Lung (tissue), 12 donors: ENCODE measurements around the gene ALOX15. TPM values are rescaled to one million over a fixed set of nuclear protein-coding genes. Genes with fewer than 3 reads are reported as not detected.
"Not testable (repeated sequence)": the region's sequence is repeated elsewhere in the genome, so short reads cannot be mapped to it uniquely, and the experiment has no call there.

ENCODE experiments used
- ATAC-seq: fragments of 200-7000 bp; cut with Tn5 transposase; one replicate; pipeline ENCODE4 v1.9.1; 2020; ENCODE audit warnings: moderate number of reproducible peaks; ENCODE audit not compliant: insufficient read depth, low FRiP score
- DNase-seq, 3 donors: peaks; one replicate each; pipeline ENCODE4 v3.0.0-alpha.2; 2013 to 2017
- H3K27ac ChIP-seq, 2 donors: one replicate each; pipeline ENCODE4 v1.5.1; 2013; ENCODE audit warnings: mild to moderate bottlenecking in 2 of 2, moderate library complexity in 2 of 2, control low read depth in 1 of 2, inconsistent platforms in 1 of 2, low read depth in 1 of 2, low read length in 1 of 2
- H3K27me3 ChIP-seq, 3 donors: one replicate each; pipeline ENCODE4 v1.5.1; 2013; ENCODE audit warnings: low read length in 2 of 3; ENCODE audit not compliant: control insufficient read depth in 3 of 3, insufficient read depth in 3 of 3
- H3K36me3 ChIP-seq, 4 donors: one replicate each; pipeline ENCODE4 v1.5.1; 2013; ENCODE audit warnings: low read length in 4 of 4, mild to moderate bottlenecking in 1 of 4, moderate library complexity in 1 of 4; ENCODE audit not compliant: control insufficient read depth in 4 of 4, insufficient read depth in 4 of 4
- H3K4me1 ChIP-seq, 5 donors: one replicate each; pipeline ENCODE4 v1.5.1; 2013; ENCODE audit warnings: low read length in 5 of 5, mild to moderate bottlenecking in 2 of 5, moderate library complexity in 1 of 5; ENCODE audit not compliant: control insufficient read depth in 5 of 5, insufficient read depth in 5 of 5
- H3K4me3 ChIP-seq: one replicate; pipeline ENCODE4 v1.5.1; 2013; ENCODE audit warnings: mild to moderate bottlenecking, control low read depth, moderate library complexity
- H3K9ac ChIP-seq, 2 donors: one replicate each; pipeline ENCODE4 v1.5.1; 2013; ENCODE audit warnings: low read length in 2 of 2, control low read depth in 1 of 2; ENCODE audit not compliant: insufficient read depth in 1 of 2
- H3K9me3 ChIP-seq, 4 donors: one replicate each; pipeline ENCODE4 v1.5.1; 2013; ENCODE audit warnings: low read length in 3 of 4, mild to moderate bottlenecking in 1 of 4, moderate library complexity in 1 of 4; ENCODE audit not compliant: control insufficient read depth in 4 of 4, insufficient read depth in 3 of 4
- WGBS, 2 donors: extraction: QIAGEN DNeasy Blood & Tissue Kit; methylation state at CpG; one replicate each; pipeline ENCODE4 v1.1.7; 2013; 5-methylcytosine and 5-hydroxymethylcytosine counted together
- polyA plus RNA-seq, 2 donors: library from polyadenylated mRNA; stranded (reverse); fragments of 200-250 nt; gene quantifications; one replicate each; pipeline ENCODE4 v1.2.1, GENCODE V29; 2013
- total RNA-seq, 2 donors: library from RNA; depleted of rRNA in 1 of 2; stranded (reverse); fragments of >200 nt in 1 of 2; gene quantifications; one replicate each; pipeline ENCODE4 v1.2.1, GENCODE V29; 2014 to 2021
- TF ChIP-seq, protein P1 (sequence below): IDR thresholded peaks from 2 replicates; pipeline ENCODE4 v1.5.1; 2012; ENCODE audit warnings: mild to moderate bottlenecking; ENCODE audit errors: control extremely low read depth, extremely low read depth
- donor health status: control.
- donor health status: control.
- donor health status: Bipolar disorder and iron deficiency.
- donor health status: healthy.
- donor health status: DM: yes; HTN: yes; CAD: no.

Gene ALOX15
- total and polyA plus RNA-seq, 4 donors = 3.3 to 14.0 (median 5.6) TPM

GRCh38 chr17:4590981-4591453, 50.5 kb downstream of the ALOX15 start:
- TF ChIP-seq, protein P1, sequence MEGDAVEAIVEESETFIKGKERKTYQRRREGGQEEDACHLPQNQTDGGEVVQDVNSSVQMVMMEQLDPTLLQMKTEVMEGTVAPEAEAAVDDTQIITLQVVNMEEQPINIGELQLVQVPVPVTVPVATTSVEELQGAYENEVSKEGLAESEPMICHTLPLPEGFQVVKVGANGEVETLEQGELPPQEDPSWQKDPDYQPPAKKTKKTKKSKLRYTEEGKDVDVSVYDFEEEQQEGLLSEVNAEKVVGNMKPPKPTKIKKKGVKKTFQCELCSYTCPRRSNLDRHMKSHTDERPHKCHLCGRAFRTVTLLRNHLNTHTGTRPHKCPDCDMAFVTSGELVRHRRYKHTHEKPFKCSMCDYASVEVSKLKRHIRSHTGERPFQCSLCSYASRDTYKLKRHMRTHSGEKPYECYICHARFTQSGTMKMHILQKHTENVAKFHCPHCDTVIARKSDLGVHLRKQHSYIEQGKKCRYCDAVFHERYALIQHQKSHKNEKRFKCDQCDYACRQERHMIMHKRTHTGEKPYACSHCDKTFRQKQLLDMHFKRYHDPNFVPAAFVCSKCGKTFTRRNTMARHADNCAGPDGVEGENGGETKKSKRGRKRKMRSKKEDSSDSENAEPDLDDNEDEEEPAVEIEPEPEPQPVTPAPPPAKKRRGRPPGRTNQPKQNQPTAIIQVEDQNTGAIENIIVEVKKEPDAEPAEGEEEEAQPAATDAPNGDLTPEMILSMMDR = no peak
- no peak for ATAC-seq
- no peak overlapping the region for H3K4me3 ChIP-seq
- H3K9ac ChIP-seq = no peak overlapping the region
- H3K27me3 ChIP-seq = no peaks in the 10 kb centered on the region
- WGBS, 2 donors = 71 to 78% methylated on average over 10 of the region's 10 CpGs
- no peaks in the 10 kb centered on the region for H3K9me3 ChIP-seq
- H3K27ac ChIP-seq = no peak overlapping the region
- peaks cover 0 to 57% (median 9%) of the 10 kb centered on the region in 5 donors for H3K4me1 ChIP-seq
- H3K36me3 ChIP-seq = no peaks in the 10 kb centered on the region
- no peak for DNase-seq

DNA sequence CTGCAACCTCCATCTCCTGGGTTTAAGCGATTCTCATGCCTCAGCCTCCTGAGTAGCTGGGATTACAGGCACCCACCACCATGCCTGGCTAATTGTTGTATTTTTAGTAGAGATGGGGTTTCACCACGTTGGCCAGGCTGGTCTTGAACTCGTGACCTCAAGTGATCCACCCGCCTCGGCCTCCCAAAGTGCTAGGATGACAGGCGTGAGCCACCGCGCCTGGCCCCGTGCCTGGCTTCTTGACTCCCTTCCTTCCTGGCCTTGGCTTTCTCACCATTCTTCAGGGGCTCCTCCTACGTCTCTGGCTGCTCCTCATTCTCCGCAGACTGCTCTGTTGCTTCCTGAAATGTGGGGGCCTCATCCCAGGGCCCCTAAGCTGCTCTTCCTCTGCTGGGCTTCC, 51.4 kb downstream of the ALOX15 start:
- DNase-seq, H3K9me3 ChIP-seq, H3K27me3 ChIP-seq, H3K27ac ChIP-seq, H3K4me3 ChIP-seq, H3K36me3 ChIP-seq, ATAC-seq, H3K9ac ChIP-seq: not testable (repeated sequence)
- H3K4me1 ChIP-seq = peaks cover 0 to 59% (median 7%) of the 10 kb centered on the region in 5 donors
- WGBS, 2 donors = 61 to 68% methylated on average over 11 of the region's 11 CpGs

GRCh38 chr17:4588898-4589625, 52.4 kb downstream of the ALOX15 start:
- H3K36me3 ChIP-seq = no peaks in the 10 kb centered on the region
- DNase-seq (peak in 1 of 3 donors; percentile 17), ATAC-seq (no peak)
- no peaks in the 10 kb centered on the region for H3K9me3 ChIP-seq
- H3K27me3 ChIP-seq = no peaks in the 10 kb centered on the region
- TF ChIP-seq, protein P1 = no peak
- peaks cover 0 to 60% (median 14%) of the 10 kb centered on the region in 5 donors for H3K4me1 ChIP-seq
- 80 to 91% methylated on average over 22 of the region's 22 CpGs for WGBS, 2 donors
- no peak overlapping the region for H3K9ac ChIP-seq
- no peak overlapping the region for H3K4me3 ChIP-seq
- no peak overlapping the region for H3K27ac ChIP-seq

DNA sequence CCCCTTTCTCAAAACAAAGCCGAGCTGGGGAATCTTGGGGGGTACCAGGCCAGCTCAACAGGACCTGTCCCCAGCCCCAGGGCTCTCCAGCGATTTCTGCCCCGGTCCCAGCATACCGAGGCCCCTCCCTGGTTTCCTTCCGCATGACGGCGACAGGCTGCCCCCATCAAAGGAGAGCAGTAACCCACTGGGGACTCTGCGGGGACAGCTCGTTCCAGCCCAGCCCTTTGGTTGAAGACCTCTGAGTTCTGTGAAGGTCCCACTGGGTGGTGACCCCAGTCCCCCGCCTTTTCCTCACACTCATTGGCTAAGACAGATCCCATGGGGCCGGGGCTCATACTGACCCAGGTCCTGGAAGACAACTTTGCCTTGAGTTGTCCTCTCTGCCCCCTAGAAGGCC, 53.1 kb downstream of the ALOX15 start:
- WGBS, 2 donors = 75 to 79% methylated on average over 11 of the region's 11 CpGs
- DNase-seq (no peak), ATAC-seq (no peak)
- TF ChIP-seq, protein P1 = no peak
- Histone ChIP-seq H3K4me3 (no peak overlapping the region), H3K27ac (no peak overlapping the region), H3K9me3 (no peaks in the 10 kb centered on the region), H3K9ac (no peak overlapping the region), H3K4me1 (peaks cover 0 to 63% (median 15%) of the 10 kb centered on the region in 5 donors), H3K27me3 (no peaks in the 10 kb centered on the region), H3K36me3 (no peaks in the 10 kb centered on the region)
